Stimulated activated CD4-positive, alpha-beta T cell treated with anti-CD3 and anti-CD28 coated beads, Interleukin-15, amount 100 ng/mL, for 24 hours (primary cell): ENCODE measurements around the gene PELI2.

Experiments used
- DNase-seq: peaks from one replicate; pipeline ENCODE4 v3.0.0-alpha.2; 2020

Gene PELI2, protein sequence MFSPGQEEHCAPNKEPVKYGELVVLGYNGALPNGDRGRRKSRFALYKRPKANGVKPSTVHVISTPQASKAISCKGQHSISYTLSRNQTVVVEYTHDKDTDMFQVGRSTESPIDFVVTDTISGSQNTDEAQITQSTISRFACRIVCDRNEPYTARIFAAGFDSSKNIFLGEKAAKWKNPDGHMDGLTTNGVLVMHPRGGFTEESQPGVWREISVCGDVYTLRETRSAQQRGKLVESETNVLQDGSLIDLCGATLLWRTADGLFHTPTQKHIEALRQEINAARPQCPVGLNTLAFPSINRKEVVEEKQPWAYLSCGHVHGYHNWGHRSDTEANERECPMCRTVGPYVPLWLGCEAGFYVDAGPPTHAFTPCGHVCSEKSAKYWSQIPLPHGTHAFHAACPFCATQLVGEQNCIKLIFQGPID

GRCh38 chr14:56117765-56118610, at the start of gene PELI2:
TSS of gene PELI2 (plus strand) at chr14:56118411. CDS start at chr14:56118661, 250 bp downstream.
- peak; percentile 77 for DNase-seq

GRCh38 chr14:56073799-56074198, 44.4 kb upstream of the PELI2 start:
- no peak for DNase-seq

- DNase-seq: no peak
These were observed 42.9 kb upstream of the PELI2 start for GRCh38 chr14:56075301-56075700.

DNA sequence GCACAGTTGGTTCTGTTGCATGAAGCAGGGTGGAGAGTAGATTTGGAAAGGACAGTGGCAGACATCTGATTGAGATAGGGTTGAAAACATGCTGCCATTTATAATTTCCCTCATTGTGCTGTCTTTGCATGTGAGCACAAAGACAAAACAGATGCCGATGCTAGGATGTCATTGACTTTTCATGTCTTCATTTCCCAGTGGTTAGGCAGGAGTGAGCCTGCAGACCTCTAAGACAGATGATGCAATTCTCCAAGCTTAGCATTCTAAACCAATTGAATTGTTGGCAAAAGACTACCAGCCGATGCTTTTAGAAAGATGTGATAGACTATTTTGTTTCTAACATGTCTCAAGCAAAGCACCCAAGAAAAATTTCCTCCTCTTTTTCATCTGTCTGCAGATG, 37.1 kb upstream of the PELI2 start:
- DNase-seq: no peak

DNA sequence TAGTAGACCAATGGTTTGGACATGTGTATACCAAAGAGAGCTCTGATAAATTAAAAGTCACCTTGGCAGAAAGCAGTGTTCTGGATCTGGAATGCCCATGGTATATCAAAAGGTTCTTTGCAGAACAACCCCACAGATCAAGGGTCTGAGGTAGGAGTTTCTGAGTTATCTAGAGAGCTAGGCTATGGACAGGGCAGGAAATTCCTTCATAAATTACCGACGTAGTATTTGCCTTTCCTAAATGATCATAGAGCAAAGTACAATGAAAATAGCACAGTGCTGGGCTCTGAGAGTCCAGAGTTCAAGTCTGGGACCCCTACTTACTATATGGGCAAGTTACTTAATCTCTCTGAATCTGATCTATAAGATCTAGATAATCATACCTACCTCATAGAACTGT, 35.3 kb upstream of the PELI2 start:
- no peak for DNase-seq

DNA sequence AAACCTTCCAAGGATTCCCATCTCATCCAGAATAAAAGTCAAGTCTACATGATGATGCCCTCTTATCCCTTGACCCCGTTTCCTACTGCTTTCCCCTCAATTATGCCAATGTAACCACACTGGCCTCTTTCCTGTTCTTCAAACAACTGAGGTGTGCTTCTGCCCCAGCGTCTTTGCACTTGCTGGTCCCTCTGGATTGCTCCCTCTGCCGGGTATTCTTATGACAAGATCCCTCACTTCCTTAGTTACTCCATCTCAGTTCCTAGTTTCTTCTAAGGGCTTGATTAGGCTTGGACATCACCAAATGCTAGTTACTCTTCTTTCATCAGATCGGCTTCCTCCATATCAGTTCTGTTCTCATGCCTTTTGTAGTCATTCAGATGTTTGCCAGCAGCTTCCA, 32.7 kb upstream of the PELI2 start:
- no peak for DNase-seq

GRCh38 chr14:56087671-56088471, 30.3 kb upstream of the PELI2 start:
- no peak for DNase-seq

DNA sequence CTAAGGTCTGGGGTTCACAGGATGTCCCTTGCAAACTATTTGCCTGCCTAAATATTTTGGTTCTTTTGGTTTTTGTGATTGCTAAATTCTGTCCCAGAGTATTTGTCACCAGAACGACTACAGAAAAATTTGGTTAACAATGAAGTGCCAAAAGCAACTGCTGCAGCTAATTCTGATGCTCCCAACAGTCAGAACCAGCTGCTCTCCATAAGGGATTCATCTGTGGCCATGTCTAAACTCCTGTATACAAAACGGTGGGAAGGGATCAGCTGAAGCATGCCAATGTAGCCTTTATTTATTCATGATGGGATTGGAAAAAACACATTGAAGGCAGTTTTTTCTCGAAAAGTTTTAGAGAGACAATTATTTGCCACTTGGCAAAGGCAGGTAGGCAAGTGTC, 29.3 kb upstream of the PELI2 start:
- no peak for DNase-seq

DNA sequence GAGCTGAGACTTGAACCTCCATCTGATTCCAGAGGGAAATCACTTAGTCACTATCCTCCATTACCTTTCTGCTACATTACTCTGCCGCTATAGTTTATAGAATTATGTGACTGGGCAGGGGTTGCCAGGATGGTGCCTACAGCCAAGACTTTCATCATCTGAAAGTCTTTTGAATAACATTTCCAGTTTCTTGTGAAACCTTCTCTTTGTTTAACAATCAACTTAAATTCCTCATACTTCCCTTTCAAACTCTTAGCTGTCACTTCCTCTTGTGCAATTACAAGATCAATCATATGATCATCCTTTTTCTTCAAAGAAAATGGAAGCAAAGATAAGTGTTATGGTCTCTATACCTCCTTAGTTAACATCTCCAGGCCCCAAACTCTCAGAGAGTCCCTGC, 25.4 kb upstream of the PELI2 start:
- DNase-seq: no peak

GRCh38 chr14:56094076-56094475, 24.1 kb upstream of the PELI2 start:
- no peak for DNase-seq

DNA sequence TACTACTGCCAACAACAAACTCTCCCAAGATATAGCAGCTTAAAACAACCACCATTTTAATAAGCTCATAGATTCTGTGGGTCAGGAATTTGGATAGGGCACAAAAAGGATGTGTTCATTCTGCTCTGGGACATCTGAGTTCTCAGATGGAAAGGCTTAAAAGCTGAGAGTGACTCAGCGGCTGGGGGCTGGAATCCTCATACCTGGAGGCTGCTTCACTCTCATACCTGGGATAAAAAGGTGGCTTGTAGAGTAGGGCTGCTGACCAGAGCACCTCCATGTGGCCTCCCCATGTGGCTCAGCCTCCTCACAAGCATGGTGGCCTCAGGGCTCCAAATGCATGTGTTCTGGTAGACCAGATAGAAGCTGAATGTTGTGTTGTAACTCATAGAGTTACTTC, 20.2 kb upstream of the PELI2 start:
- no peak for DNase-seq

DNA sequence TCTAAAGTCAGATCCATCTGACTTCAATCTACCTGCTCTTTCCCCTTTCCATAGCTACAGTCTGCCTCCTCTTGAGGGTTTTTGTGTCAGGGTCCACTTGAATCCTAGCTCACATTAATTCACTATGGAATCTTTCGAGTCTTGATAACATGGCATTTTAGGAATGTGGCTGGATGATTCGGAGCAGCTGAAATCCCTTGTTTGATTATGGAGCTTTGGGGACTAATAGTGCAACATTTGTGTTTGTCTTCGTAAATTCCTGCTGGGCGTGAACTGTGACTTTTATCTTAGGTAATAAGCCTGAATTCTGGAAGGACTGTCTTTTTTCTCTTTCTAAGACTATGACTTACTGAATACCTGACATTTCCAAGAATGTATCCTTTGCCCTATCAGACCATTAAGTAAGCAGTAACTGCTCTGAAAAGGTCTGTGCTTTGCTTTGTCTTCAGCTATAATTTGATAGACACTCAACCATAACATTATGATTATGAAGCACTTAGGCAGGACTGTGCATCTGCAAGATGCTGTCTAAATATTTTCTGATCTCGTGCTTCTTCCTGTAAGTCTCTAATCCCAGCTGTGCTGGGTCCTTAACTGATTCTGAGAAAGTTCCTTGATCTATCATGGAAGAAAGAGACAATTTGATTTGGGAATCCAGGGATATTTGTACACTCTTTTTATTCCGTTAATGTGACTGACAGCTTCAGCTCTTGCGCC, 19.0 kb upstream of the PELI2 start:
- no peak for DNase-seq

DNA sequence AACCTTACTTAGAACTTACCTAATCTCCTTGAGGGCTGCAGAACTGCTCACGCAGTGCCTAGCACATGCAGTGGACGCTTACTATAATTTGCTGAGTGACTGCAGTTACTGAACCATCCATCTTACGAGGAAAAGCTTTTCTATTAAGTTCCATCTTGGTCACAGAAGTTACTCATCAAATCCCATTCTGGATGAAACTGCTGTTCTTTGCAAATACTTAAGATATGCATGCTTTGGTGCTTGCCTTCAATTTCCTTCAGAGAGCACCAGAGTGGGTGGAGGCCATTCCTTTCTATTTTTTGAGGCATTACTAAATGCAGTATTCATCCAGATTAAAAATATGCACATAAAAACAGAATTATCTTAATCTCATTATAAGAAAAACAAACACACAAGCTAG, 17.7 kb upstream of the PELI2 start:
- no peak for DNase-seq

DNA sequence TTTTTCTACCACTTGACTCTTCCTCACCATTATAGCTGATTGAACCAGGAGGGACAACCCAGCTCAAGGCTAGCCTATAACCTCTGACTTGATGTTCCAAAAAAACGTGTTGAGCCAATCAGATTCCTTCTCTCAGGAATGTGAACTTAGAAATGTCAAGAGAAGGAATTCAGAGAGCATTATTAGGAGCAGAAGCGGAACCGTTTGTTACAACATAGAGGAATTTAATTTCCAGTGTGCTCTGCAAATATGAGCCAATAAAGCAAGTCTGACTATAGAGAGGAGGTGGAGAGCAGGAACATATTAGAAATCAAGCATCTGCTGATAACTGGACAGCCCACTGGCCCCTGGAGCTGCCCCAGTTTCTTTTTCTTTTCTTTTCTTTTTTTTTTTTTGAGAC, 15.3 kb upstream of the PELI2 start:
- no peak for DNase-seq

DNA sequence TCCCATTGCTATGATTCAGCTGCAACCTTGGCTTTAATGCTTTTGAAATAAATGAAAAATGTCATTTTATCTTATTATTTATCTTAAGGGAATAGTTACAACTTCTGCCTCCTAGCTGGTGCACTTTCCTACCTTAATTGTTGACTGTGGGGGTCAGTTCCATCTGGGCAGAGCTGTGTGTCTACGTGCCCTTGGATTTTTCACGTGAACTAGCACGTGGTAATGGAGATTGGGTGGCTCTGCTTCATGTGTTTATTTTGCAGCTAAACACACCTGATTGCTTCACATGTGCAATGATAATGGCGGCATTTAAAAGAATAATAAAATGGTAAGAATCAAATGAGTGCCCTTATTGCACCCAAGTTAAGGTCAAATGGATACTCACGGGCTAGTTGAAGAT, 10.6 kb upstream of the PELI2 start:
- DNase-seq: no peak

- no peak for DNase-seq
These were observed 10.2 kb upstream of the PELI2 start for GRCh38 chr14:56108057-56108456.

- no peak for DNase-seq
These were observed 5.4 kb upstream of the PELI2 start for GRCh38 chr14:56112781-56113180.

- DNase-seq: no peak
These were observed 2.8 kb upstream of the PELI2 start for GRCh38 chr14:56115334-56115870.

GRCh38 chr14:56115976-56116893, 2.0 kb upstream of the PELI2 start:
- DNase-seq: no peak

GRCh38 chr14:56118611-56119181, 485 bp downstream of the PELI2 start:
- peak; percentile 50 for DNase-seq
